Activated CD8-positive, alpha-beta memory T cell treated with anti-CD3 and anti-CD28 coated beads, Interleukin-2, amount 10 ng/mL, durations not matched to agents 7 days and 5 days (primary cell): ENCODE results near the gene HSFX3. TPM values are rescaled to one million over a fixed set of nuclear protein-coding genes. Genes with fewer than 3 reads are reported as not detected.
"Not testable (repeated sequence)": the region's sequence is repeated elsewhere in the genome, so short reads cannot be mapped to it uniquely, and the experiment has no call there.

Experiments
- ATAC-seq: fragments of 150-1000 bp; cut with Tn5 transposase; one replicate; pipeline ENCODE4 v1.10.0; 2021; ENCODE audit warnings: moderate library complexity
- CTCF ChIA-PET: fragments of 350-600 bp; sonication (Branson Sonifier 250); formaldehyde crosslinking; loops from one replicate; lab custom pipeline; 2021; ENCODE audit warnings: antibody characterized with exemption; lab: Charles Lee
- DNase-seq: peaks from one replicate; pipeline ENCODE4 v3.0.0-alpha.2; 2020
- H3K27ac Mint-ChIP-seq: one replicate; pipeline ENCODE4 v1.8.0; 2021; ENCODE audit warnings: mild to moderate bottlenecking, mixed read lengths
- H3K27me3 Mint-ChIP-seq: one replicate; pipeline ENCODE4 v1.8.0; 2021; ENCODE audit warnings: mixed read lengths
- H3K36me3 Mint-ChIP-seq: one replicate; pipeline ENCODE4 v1.8.0; 2021; ENCODE audit warnings: mild to moderate bottlenecking, mixed read lengths
- H3K4me1 Mint-ChIP-seq: one replicate; pipeline ENCODE4 v1.8.0; 2021; ENCODE audit warnings: mixed read lengths
- H3K4me3 Mint-ChIP-seq: one replicate; pipeline ENCODE4 v1.8.0; 2021; ENCODE audit warnings: mild to moderate bottlenecking, moderate library complexity, mixed read lengths
- H3K9me3 Mint-ChIP-seq: one replicate; pipeline ENCODE4 v1.8.0; 2022; ENCODE audit warnings: low read depth, mixed read lengths
- total RNA-seq, 2 experiments: library from RNA; stranded (reverse); gene quantifications; one replicate each; pipeline ENCODE4 v1.2.3, GENCODE V29; 2021

The HSFX3 gene
- total RNA-seq, 2 experiments from 2014 or later, result 0.29 TPM; not detected in 1

DNA sequence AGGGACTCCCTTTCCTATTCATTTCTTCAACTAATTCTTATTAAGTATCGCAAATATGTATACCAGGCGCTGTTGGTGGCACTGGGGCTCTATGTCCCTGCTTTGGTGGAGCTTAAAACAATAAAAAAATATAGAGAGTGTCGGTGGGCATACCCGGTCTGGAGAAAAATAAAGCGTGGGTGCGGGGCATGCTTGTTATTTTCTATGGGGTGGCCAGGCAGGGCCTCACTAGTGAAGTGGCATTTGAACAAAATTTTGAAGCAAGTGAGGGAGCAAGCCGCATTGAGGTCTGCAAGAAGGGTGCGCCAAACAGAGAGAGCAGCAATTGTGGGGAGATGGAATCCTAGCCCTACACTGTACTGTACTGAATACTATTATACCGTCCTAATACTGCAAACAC lies 44.1 kb downstream of the HSFX3 start:
- no peaks in the 10 kb centered on the region for H3K27me3 Mint-ChIP-seq
- H3K4me1 Mint-ChIP-seq, result peaks cover 37% of the 10 kb centered on the region
- DNase-seq, result no peak
- no peak for ATAC-seq
- no peaks in the 10 kb centered on the region for H3K9me3 Mint-ChIP-seq
- peak overlapping the region; percentile 100 for H3K4me3 Mint-ChIP-seq
- peaks cover 19% of the 10 kb centered on the region for H3K36me3 Mint-ChIP-seq
- H3K27ac Mint-ChIP-seq, result peak overlapping the region; percentile 99
- CTCF ChIA-PET, result interaction anchor here (1.3 to 3.1 kb wide), 4 partner anchors 19 to 35 kb away, joined by 3 to 11 read pairs (median 5); partner anchors contain the start of gene EOLA1

- DNase-seq, result peak; percentile 93
- peak; percentile 71 for ATAC-seq
- peak within 1 kb of the TSS; percentile 99 for H3K27ac Mint-ChIP-seq
- CTCF ChIA-PET, result interaction anchor here (1.2 to 3.1 kb wide), 5 partner anchors 8 to 36 kb away, joined by 3 to 11 read pairs (median 4); partner anchors contain the start of gene EOLA1
- H3K36me3 Mint-ChIP-seq, result peaks cover 23% of the 10 kb centered on the region
- H3K27me3 Mint-ChIP-seq, result no peaks in the 10 kb centered on the region
- peaks cover 39% of the 10 kb centered on the region for H3K4me1 Mint-ChIP-seq
- no peaks in the 10 kb centered on the region for H3K9me3 Mint-ChIP-seq
- H3K4me3 Mint-ChIP-seq, result peak within 1 kb of the TSS; percentile 100
Measured at GRCh38 chrX:149504915-149505651, 44.6 kb downstream of the HSFX3 start, which contains the start of gene IDS. IDS (minus strand) TSS chrX:149505306; CDS start chrX:149505137, 169 bp downstream.

DNA sequence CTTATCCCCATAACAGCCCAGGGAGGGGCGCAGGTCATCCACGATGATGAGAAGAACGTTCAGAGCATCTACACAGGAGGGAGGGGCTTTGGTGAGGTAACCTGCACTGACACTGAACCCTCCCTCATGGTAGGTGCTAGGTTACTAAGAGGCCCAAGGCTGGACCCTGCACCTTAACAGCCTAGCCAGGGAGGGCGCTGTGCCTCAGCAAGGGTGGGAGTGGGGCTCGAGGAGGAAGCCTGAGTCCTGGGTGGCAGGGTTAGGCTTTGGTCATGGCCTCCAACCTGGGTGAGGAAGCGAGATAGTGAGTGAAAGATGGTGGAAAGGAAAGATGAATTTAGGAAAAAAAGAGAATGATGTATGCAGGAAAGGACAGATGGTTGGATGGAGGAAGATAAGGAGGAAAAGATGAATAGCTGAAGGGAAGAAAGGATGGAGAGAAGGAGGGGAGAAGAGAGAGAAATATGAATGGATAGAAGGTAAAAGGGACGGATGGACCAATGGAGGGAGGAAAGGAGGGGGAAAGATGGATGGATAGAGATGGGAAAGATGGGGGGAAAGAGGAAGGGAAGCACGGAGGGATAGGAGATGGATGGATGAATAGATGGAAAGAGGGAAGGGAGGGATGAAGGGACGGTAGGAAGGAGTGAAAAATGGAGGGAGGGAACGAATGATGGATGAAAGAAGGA lies 45.4 kb downstream of the HSFX3 start:
- CTCF ChIA-PET, result interaction anchor here (1.1 to 3.1 kb wide), 7 partner anchors 8 to 36 kb away, joined by 3 to 11 read pairs (median 4); partner anchors contain the start of gene EOLA1
- H3K9me3 Mint-ChIP-seq, result no peaks in the 10 kb centered on the region
- H3K4me1 Mint-ChIP-seq, result peaks cover 44% of the 10 kb centered on the region
- H3K36me3 Mint-ChIP-seq, result peaks cover 28% of the 10 kb centered on the region
- ATAC-seq, result peak; percentile 58
- H3K27ac Mint-ChIP-seq, result peak overlapping the region; percentile 99
- peak; percentile 89 for DNase-seq
- peak overlapping the region; percentile 100 for H3K4me3 Mint-ChIP-seq
- H3K27me3 Mint-ChIP-seq, result no peaks in the 10 kb centered on the region

GRCh38 chrX:149503446-149503845 lies 46.3 kb downstream of the HSFX3 start:
- H3K4me1 Mint-ChIP-seq, result peaks cover 44% of the 10 kb centered on the region

GRCh38 chrX:149502923-149503322 lies 46.8 kb downstream of the HSFX3 start:
- CTCF ChIA-PET, result interaction anchor here (0.7 to 3.1 kb wide), 3 partner anchors 9 to 38 kb away, joined by 3 to 11 read pairs (median 6); partner anchors contain the start of gene EOLA1
- not testable (repeated sequence) for DNase-seq
- ATAC-seq, result peak; percentile 4

More at GRCh38 chrX:149503446-149503845, 46.3 kb downstream of the HSFX3 start:
- not testable (repeated sequence) for H3K27me3 Mint-ChIP-seq, H3K9me3 Mint-ChIP-seq
- Mint-ChIP-seq H3K27ac (peak overlapping the region; percentile 99), H3K36me3 (peaks cover 29% of the 10 kb centered on the region), H3K4me3 (peak overlapping the region; percentile 100)
- ATAC-seq, result peak; percentile 68
- DNase-seq, result peak; percentile 86
- CTCF ChIA-PET, result interaction anchor here (1.1 to 3.1 kb wide), 3 partner anchors 9 to 37 kb away, joined by 3 to 11 read pairs (median 6); partner anchors contain the start of gene EOLA1

GRCh38 chrX:149499766-149500165 lies 50.0 kb downstream of the HSFX3 start:
- CTCF ChIA-PET, result interaction anchor here (0.9 kb wide), 1 partner anchor 28 kb away, joined by 3 read pairs; no protein-coding TSS in a partner anchor
- no peaks in the 10 kb centered on the region for H3K9me3 Mint-ChIP-seq
- no peaks in the 10 kb centered on the region for H3K27me3 Mint-ChIP-seq
- H3K4me1 Mint-ChIP-seq, result peaks cover 35% of the 10 kb centered on the region
- H3K27ac Mint-ChIP-seq, result peak overlapping the region; percentile 73
- no peak for ATAC-seq
- no peak for DNase-seq
- peaks cover 51% of the 10 kb centered on the region for H3K36me3 Mint-ChIP-seq
- H3K4me3 Mint-ChIP-seq, result no peak overlapping the region

More at GRCh38 chrX:149502923-149503322, 46.8 kb downstream of the HSFX3 start:
- H3K9me3 Mint-ChIP-seq, H3K27me3 Mint-ChIP-seq: not testable (repeated sequence)
- Mint-ChIP-seq H3K36me3 (peaks cover 33% of the 10 kb centered on the region), H3K4me1 (peaks cover 44% of the 10 kb centered on the region), H3K27ac (peak overlapping the region; percentile 67), H3K4me3 (peak overlapping the region; percentile 35)

DNA sequence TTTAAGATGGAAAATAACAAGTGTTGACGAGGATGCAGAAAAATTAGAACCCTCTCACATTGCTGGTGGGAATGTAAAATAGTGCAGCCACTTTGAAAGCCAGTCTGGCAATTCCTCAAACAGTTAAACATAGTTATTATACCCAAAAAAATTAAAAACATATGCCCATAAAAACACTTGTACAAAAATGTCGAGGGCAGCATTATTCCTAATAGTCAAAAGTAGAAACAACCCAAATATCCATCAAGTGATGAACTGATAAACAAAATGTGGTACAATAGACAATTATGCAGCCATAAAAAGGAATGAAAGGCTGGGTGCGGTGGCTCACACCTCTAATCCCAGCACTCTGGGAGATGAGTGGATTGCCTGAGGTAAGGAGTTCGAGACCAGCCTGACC lies 51.0 kb downstream of the HSFX3 start:
- H3K27me3 Mint-ChIP-seq, result no peaks in the 10 kb centered on the region
- no peak overlapping the region for H3K4me3 Mint-ChIP-seq
- H3K9me3 Mint-ChIP-seq, result no peaks in the 10 kb centered on the region
- H3K27ac Mint-ChIP-seq, result no peak overlapping the region
- CTCF ChIA-PET, result no interaction called here
- peaks cover 48% of the 10 kb centered on the region for H3K36me3 Mint-ChIP-seq
- H3K4me1 Mint-ChIP-seq, result peaks cover 33% of the 10 kb centered on the region
- ATAC-seq (no peak), DNase-seq (no peak)

Other genes starting within 250 kb of the HSFX3 start
- 100 to 1,000 TPM in 1 of 2 experiments, 10 to 100 TPM in 1; 99.6 to 106 TPM for gene IDS, start 44.6 kb downstream of the HSFX3 start, total RNA-seq
- 10 to 100 TPM; 45.2 to 50.6 TPM for gene EOLA1, start 8.9 kb downstream of the HSFX3 start, total RNA-seq
- gene MAGEA9B, start 37.5 kb upstream of the HSFX3 start, total RNA-seq, result not detected
- gene HSFX2, start 45.4 kb upstream of the HSFX3 start, total RNA-seq, result under 1 TPM; 0.23 to 0.53 TPM
- 10 to 100 TPM; 20.4 to 32.2 TPM for gene TMEM185A, start 81.9 kb upstream of the HSFX3 start, total RNA-seq
- not detected for gene MAGEA11, start 162.1 kb upstream of the HSFX3 start, total RNA-seq
- under 1 TPM; 0.61 to 0.80 TPM for gene HSFX1, start 224.1 kb upstream of the HSFX3 start, total RNA-seq
- not detected for gene MAGEA9, start 232.0 kb upstream of the HSFX3 start, total RNA-seq